Esophagus muscularis mucosa (tissue), 3 donors: ENCODE results near the gene RPA3.

Source experiments
- POLR2A ChIP-seq: fragments of 450-650 bp; IDR thresholded peaks from one replicate; pipeline ENCODE4 v1.6.1; 2017; ENCODE audit warnings: antibody characterized with exemption, moderate library complexity, mild to moderate bottlenecking, low read depth
- TF ChIP-seq, protein P1 (sequence below), 3 experiments: fragments of 200-600 bp in 2 of 3; fragments of 450-650 bp in 1 of 3; sonication (generic) in 2 of 3; IDR thresholded peaks; one replicate each; pipeline ENCODE4 v1.5.1; 2017 to 2019; ENCODE audit warnings: antibody characterized with exemption in 3 of 3, mild to moderate bottlenecking in 2 of 3, moderate library complexity in 1 of 3

DNA sequence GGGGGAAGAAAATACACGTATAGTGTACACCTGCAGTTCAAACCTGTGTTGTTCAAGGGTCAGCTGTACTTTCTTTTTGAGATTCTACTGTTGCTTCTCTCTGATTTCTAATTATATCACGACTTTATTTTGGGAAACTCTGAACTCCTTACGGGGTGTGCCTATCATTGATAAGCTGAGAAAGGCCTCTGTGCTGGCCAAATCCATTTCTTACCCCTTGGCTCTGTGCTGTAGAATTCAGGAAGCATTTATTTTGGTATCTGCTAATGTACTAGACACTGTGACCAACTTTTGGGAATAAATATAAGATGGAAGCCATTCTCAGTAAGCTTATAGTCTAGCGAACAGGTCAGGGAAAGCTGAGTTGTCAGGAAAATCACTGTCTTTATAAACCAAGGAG lies 26.9 kb upstream of the RPA3 start:
- TF ChIP-seq, protein P1, sequence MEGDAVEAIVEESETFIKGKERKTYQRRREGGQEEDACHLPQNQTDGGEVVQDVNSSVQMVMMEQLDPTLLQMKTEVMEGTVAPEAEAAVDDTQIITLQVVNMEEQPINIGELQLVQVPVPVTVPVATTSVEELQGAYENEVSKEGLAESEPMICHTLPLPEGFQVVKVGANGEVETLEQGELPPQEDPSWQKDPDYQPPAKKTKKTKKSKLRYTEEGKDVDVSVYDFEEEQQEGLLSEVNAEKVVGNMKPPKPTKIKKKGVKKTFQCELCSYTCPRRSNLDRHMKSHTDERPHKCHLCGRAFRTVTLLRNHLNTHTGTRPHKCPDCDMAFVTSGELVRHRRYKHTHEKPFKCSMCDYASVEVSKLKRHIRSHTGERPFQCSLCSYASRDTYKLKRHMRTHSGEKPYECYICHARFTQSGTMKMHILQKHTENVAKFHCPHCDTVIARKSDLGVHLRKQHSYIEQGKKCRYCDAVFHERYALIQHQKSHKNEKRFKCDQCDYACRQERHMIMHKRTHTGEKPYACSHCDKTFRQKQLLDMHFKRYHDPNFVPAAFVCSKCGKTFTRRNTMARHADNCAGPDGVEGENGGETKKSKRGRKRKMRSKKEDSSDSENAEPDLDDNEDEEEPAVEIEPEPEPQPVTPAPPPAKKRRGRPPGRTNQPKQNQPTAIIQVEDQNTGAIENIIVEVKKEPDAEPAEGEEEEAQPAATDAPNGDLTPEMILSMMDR (IDR thresholded peaks at IDR 0.05), result no peak
- no peak for TF ChIP-seq POLR2A
